CD14-positive monocyte (primary cell): Measurements from ENCODE around the gene GINS2. TPM values are rescaled to one million over a fixed set of nuclear protein-coding genes. Genes with fewer than 3 reads are reported as not detected.
A peak's percentile ranks its signal among the peaks of the same experiment; 100 is the strongest.

Experiments used
- DNase-seq, 3 donors: peaks; one replicate each; pipeline ENCODE4 v3.0.0-alpha.2; 2011 to 2022
- H2AFZ ChIP-seq: 2 replicates; pipeline ENCODE4 v1.6.0; 2012; ENCODE audit warnings: mild to moderate bottlenecking, low read depth, low read length, inconsistent platforms; ENCODE audit not compliant: insufficient read depth, poor library complexity, severe bottlenecking
- H3K27ac ChIP-seq, 2 donors: 1 replicate in 1 of 2; 2 replicates in 1 of 2; pipeline ENCODE4 v1.5.1; 2012 to 2013; ENCODE audit warnings: low read length in 2 of 2, control low read depth in 1 of 2, inconsistent platforms in 1 of 2, low read depth in 1 of 2, mild to moderate bottlenecking in 1 of 2
- H3K27me3 ChIP-seq, 2 donors: one replicate each; pipeline versions ENCODE4 v1.6.0 to v1.6.1; 2011 to 2013; ENCODE audit warnings: low read length in 2 of 2; ENCODE audit not compliant: control insufficient read depth in 2 of 2, insufficient read depth in 2 of 2
- H3K36me3 ChIP-seq, 2 donors: replicated peaks in 1 of 2; 1 replicate in 1 of 2; 2 replicates in 1 of 2; pipeline versions ENCODE4 v1.5.1 to v1.6.1; 2012 to 2013; ENCODE audit warnings: low read length in 2 of 2, control low read depth in 1 of 2, inconsistent platforms in 1 of 2, mild to moderate bottlenecking in 1 of 2; ENCODE audit not compliant: insufficient read depth in 2 of 2, control insufficient read depth in 1 of 2
- H3K4me1 ChIP-seq, 2 donors: 1 replicate in 1 of 2; 2 replicates in 1 of 2; pipeline versions ENCODE4 v1.5.1 to v1.6.1; 2012 to 2013; ENCODE audit warnings: low read length in 2 of 2, control low read depth in 1 of 2, inconsistent platforms in 1 of 2, mild to moderate bottlenecking in 1 of 2, moderate library complexity in 1 of 2; ENCODE audit not compliant: insufficient read depth in 2 of 2, control insufficient read depth in 1 of 2
- H3K4me2 ChIP-seq: replicated peaks from 2 replicates; pipeline ENCODE3; 2012; ENCODE audit warnings: low read length, moderate library complexity, mild to moderate bottlenecking; ENCODE audit not compliant: poor library complexity, severe bottlenecking; ENCODE audit errors: extremely low read depth
- H3K4me3 ChIP-seq, 3 experiments: fragments of 200-600 bp in 1 of 3; sonication (generic) in 1 of 3; replicated peaks in 1 of 3; 1 replicate in 2 of 3; 2 replicates in 1 of 3; pipeline ENCODE4 v1.5.1; 2011 to 2013; ENCODE audit warnings: low read length in 3 of 3, mild to moderate bottlenecking in 3 of 3, control low read depth in 2 of 3, low read depth in 2 of 3, inconsistent platforms in 1 of 3, moderate library complexity in 1 of 3
- H3K79me2 ChIP-seq: 2 replicates; pipeline ENCODE4 v1.6.0; 2012; ENCODE audit warnings: mild to moderate bottlenecking, control low read depth, inconsistent platforms, low read length, moderate library complexity; ENCODE audit not compliant: insufficient read depth
- H3K9ac ChIP-seq: 2 replicates; pipeline ENCODE4 v1.6.0; 2017; ENCODE audit warnings: low read length, mild to moderate bottlenecking; ENCODE audit not compliant: insufficient read depth, poor library complexity, severe bottlenecking
- H3K9me3 ChIP-seq, 2 donors: replicated peaks in 1 of 2; 1 replicate in 1 of 2; 2 replicates in 1 of 2; pipeline versions ENCODE4 v1.5.1 to v1.6.1; 2012 to 2013; ENCODE audit warnings: low read length in 2 of 2, control low read depth in 1 of 2; ENCODE audit not compliant: control insufficient read depth in 1 of 2, insufficient read depth in 1 of 2
- H4K20me1 ChIP-seq: 2 replicates; pipeline ENCODE4 v1.6.0; 2012; ENCODE audit warnings: mild to moderate bottlenecking, low read length, control low read depth, moderate library complexity; ENCODE audit not compliant: insufficient read depth
- H3K27ac Mint-ChIP-seq, 7 donors: one replicate each; pipeline ENCODE4 v1.8.0; 2020; ENCODE audit warnings: mild to moderate bottlenecking in 7 of 7, mixed read lengths in 7 of 7, moderate library complexity in 6 of 7, inconsistent platforms in 2 of 7
- H3K27me3 Mint-ChIP-seq, 3 donors: one replicate each; pipeline ENCODE4 v1.8.0; 2021 to 2022; ENCODE audit warnings: low read depth in 3 of 3, mild to moderate bottlenecking in 3 of 3, mixed read lengths in 3 of 3, moderate library complexity in 3 of 3, inconsistent platforms in 1 of 3
- H3K36me3 Mint-ChIP-seq, 2 donors: one replicate each; pipeline ENCODE4 v1.8.0; 2020; ENCODE audit warnings: mixed read lengths in 2 of 2, inconsistent platforms in 1 of 2, mild to moderate bottlenecking in 1 of 2
- H3K4me1 Mint-ChIP-seq: one replicate; pipeline ENCODE4 v1.8.0; 2020; ENCODE audit warnings: mild to moderate bottlenecking, mixed read lengths
- H3K4me3 Mint-ChIP-seq, 2 donors: one replicate each; pipeline ENCODE4 v1.8.0; 2020; ENCODE audit warnings: mild to moderate bottlenecking in 2 of 2, mixed read lengths in 2 of 2, moderate library complexity in 1 of 2
- H3K9me3 Mint-ChIP-seq, 7 donors: one replicate each; pipeline ENCODE4 v1.8.0; 2020 to 2022; ENCODE audit warnings: mixed read lengths in 7 of 7, mild to moderate bottlenecking in 6 of 7, moderate library complexity in 6 of 7, inconsistent platforms in 2 of 7
- WGBS: methylation state at CpG from one replicate; pipeline ENCODE4 v1.1.5; 2013; ENCODE audit warnings: missing lambda C conversion rate; ENCODE audit not compliant: insufficient coverage; 5-methylcytosine and 5-hydroxymethylcytosine counted together
- intact Hi-C, 2 donors: fragments of 100-400 bp; cut with micrococcal nuclease; formaldehyde crosslinking; loops; one replicate each; pipeline versions ENCODE4 v1.15.0 to v1.15.1; 2023
- polyA plus RNA-seq, 3 donors: library from polyadenylated mRNA; depleted of rRNA in 1 of 3; unstranded in 2 of 3; stranded (reverse) in 1 of 3; fragments of 300-500 nt in 2 of 3; fragments of >200 nt in 1 of 3; fragmentation: Illumina TruSeq in 2 of 3; gene quantifications; 1 replicate in 2 of 3; 2 replicates in 1 of 3; pipeline ENCODE4 v1.2.3, GENCODE V29; 2012 to 2021
- TF ChIP-seq, protein P1 (sequence below): fragments of 200-600 bp; IDR thresholded peaks from one replicate; pipeline ENCODE4 v1.8.0; 2022; ENCODE audit warnings: antibody characterized with exemption, mild to moderate bottlenecking

The GINS2 gene
- polyA plus RNA-seq, 3 donors, result 0.13 to 0.28 TPM; not detected in 1

DNA sequence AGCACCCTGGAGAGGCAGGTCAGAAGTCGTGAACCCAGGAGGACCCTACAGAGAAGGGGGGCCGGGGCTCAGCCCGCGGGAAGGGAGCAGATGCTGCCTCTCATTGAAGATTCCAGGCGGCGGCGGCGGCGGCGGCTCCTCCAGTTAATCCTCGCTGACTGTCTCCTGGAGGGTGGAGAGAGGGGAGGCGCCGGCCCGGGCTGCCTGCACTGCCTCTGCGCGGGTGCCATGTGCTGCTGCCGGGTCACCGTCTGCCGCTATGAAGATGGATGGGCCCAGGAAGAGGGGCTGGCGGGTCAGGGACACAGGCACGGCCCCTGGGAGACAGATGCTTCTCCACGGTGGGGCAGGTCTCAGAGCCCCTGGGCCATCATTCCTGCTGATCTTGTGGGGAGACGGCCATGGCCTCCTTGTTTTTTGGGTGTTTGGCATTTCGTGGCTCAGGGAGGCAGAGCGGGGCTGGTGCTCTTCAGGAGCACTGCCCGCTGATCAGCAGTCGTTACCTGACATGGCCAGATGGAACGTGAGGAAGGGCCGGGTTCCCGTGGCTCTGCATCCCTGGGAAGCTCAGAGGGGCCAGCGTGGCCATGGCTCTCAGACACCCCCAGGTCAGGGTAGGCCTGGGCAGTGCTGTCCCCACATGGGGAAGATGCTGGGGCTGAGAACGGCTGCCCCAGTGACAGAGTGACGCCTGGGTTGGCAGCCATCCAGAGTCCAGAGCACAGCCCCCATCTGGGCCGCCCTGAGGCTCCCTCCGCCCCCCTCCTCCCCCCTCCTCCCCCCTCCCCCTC lies 36.1 kb downstream of the GINS2 start:
- H3K27me3 ChIP-seq, result no peaks in the 10 kb centered on the region
- no peaks in the 10 kb centered on the region for H3K27me3 Mint-ChIP-seq
- H3K9me3 Mint-ChIP-seq, result no peaks in the 10 kb centered on the region
- no peaks in the 10 kb centered on the region for H3K9me3 ChIP-seq
- H3K27ac Mint-ChIP-seq, result peak overlapping the region in 5 of 7 donors; percentile 26 to 77 (median 50)
- H3K4me1 ChIP-seq, result peaks cover 4 to 6% of the 10 kb centered on the region in 2 donors
- H3K79me2 ChIP-seq, result peaks cover 6% of the 10 kb centered on the region
- H3K4me3 Mint-ChIP-seq, result no peak overlapping the region
- no peak overlapping the region for H3K27ac ChIP-seq
- H2AFZ ChIP-seq, result no peak overlapping the region
- H3K36me3 ChIP-seq, result peaks cover 69 to 73% of the 10 kb centered on the region in 2 donors
- peaks cover 66% of the 10 kb centered on the region for H4K20me1 ChIP-seq
- H3K4me1 Mint-ChIP-seq, result no peaks in the 10 kb centered on the region
- H3K36me3 Mint-ChIP-seq, result peaks cover 45 to 73% of the 10 kb centered on the region in 2 donors
- intact Hi-C loops, result no loop called here
- H3K4me3 ChIP-seq, result no peak overlapping the region
- TF ChIP-seq, protein P1, sequence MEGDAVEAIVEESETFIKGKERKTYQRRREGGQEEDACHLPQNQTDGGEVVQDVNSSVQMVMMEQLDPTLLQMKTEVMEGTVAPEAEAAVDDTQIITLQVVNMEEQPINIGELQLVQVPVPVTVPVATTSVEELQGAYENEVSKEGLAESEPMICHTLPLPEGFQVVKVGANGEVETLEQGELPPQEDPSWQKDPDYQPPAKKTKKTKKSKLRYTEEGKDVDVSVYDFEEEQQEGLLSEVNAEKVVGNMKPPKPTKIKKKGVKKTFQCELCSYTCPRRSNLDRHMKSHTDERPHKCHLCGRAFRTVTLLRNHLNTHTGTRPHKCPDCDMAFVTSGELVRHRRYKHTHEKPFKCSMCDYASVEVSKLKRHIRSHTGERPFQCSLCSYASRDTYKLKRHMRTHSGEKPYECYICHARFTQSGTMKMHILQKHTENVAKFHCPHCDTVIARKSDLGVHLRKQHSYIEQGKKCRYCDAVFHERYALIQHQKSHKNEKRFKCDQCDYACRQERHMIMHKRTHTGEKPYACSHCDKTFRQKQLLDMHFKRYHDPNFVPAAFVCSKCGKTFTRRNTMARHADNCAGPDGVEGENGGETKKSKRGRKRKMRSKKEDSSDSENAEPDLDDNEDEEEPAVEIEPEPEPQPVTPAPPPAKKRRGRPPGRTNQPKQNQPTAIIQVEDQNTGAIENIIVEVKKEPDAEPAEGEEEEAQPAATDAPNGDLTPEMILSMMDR, result no peak
- peak; percentile 25 to 38 (median 34) for DNase-seq
- H3K9ac ChIP-seq, result no peak overlapping the region
- H3K4me2 ChIP-seq, result no peak overlapping the region
- WGBS, result 86% methylated on average over 26 of the region's 35 CpGs

- H3K36me3 Mint-ChIP-seq, result peaks cover 37 to 65% of the 10 kb centered on the region in 2 donors
- TF ChIP-seq, protein P1, result no peak
- Histone ChIP-seq H3K27me3 (no peaks in the 10 kb centered on the region), H3K9me3 (no peaks in the 10 kb centered on the region), H3K9ac (no peak overlapping the region), H3K4me2 (no peak overlapping the region), H3K4me1 (peaks cover 4 to 6% of the 10 kb centered on the region in 2 donors), H2AFZ (no peak overlapping the region), H3K4me3 (no peak overlapping the region), H3K36me3 (peaks cover 61 to 65% of the 10 kb centered on the region in 2 donors), H4K20me1 (peaks cover 69% of the 10 kb centered on the region), H3K79me2 (peaks cover 7% of the 10 kb centered on the region), H3K27ac (no peak overlapping the region)
- peak overlapping the region in 2 of 7 donors; percentile 30 to 50 for H3K27ac Mint-ChIP-seq
- H3K4me3 Mint-ChIP-seq, result no peak overlapping the region
- H3K9me3 Mint-ChIP-seq, result no peaks in the 10 kb centered on the region
- DNase-seq, result no peak
- 77% methylated on average over 25 of the region's 27 CpGs for WGBS
- H3K27me3 Mint-ChIP-seq, result no peaks in the 10 kb centered on the region
- intact Hi-C loops, result no loop called here
- H3K4me1 Mint-ChIP-seq, result no peaks in the 10 kb centered on the region
Observed at GRCh38 chr16:85651629-85652430, 36.9 kb downstream of the GINS2 start.
